Cortex of kidney (tissue), 1 donor: ENCODE results near the gene SRRM4.

Source experiments
- DNase-seq: peaks from one replicate; lab custom pipeline; 2025; lab: John Stamatoyannopoulos, UW

Gene SRRM4

GRCh38 chr12:119202544-119202943 is 221.2 kb downstream of the SRRM4 start:
- DNase-seq: no peak

- DNase-seq: no peak
Observed at GRCh38 chr12:119204131-119204530, 222.8 kb downstream of the SRRM4 start.

GRCh38 chr12:119204671-119205285 is 223.4 kb downstream of the SRRM4 start:
- DNase-seq: no peak

GRCh38 chr12:119206348-119207062 is 225.2 kb downstream of the SRRM4 start:
- no peak for DNase-seq

GRCh38 chr12:119207063-119207560 is 225.8 kb downstream of the SRRM4 start:
- no peak for DNase-seq

GRCh38 chr12:119208626-119209061 is 227.3 kb downstream of the SRRM4 start:
- DNase-seq: no peak

GRCh38 chr12:119211884-119212283 is 230.5 kb downstream of the SRRM4 start:
- DNase-seq: no peak
